PC-3 (cell line): ENCODE measurements around the gene ADAMTS3. TPM values are rescaled to one million over a fixed set of nuclear protein-coding genes. Genes with fewer than 3 reads are reported as not detected.

Experiments used
- ATAC-seq: fragments of 200-7000 bp; cut with Tn5 transposase; 2 replicates; pipeline ENCODE4 v1.9.1; 2020; ENCODE audit warnings: mild to moderate bottlenecking, moderate library complexity
- BruUV-seq: library from RNA; stranded (reverse); fragments of 400-500 nt; replicated peaks from 2 replicates; lab custom pipeline; 2021; lab: Mats Ljungman, UMichigan
- CTCF ChIA-PET: fragments of 300-600 bp; sonication (Branson Sonifier 250); formaldehyde crosslinking; loops from one replicate; lab custom pipeline; 2022; ENCODE audit warnings: antibody characterized with exemption; lab: Charles Lee
- POLR2A ChIA-PET: fragments of 300-600 bp; sonication (Branson Sonifier 250); formaldehyde crosslinking; loops from one replicate; lab custom pipeline; 2022; ENCODE audit warnings: antibody characterized with exemption; ENCODE audit not compliant: unreplicated experiment; lab: Charles Lee
- DNase-seq: peaks from one replicate; pipeline ENCODE4 v3.0.0-alpha.2; 2015
- H2AFZ ChIP-seq: fragments of 300-600 bp; sonication (generic); 2 replicates; pipeline ENCODE4 v1.6.0; 2016; ENCODE audit warnings: antibody characterized with exemption, low read length
- H3F3A ChIP-seq: fragments of 300-600 bp; sonication (generic); one replicate; pipeline ENCODE4 v1.6.0; 2017; ENCODE audit warnings: antibody characterized with exemption, low read length, control low read depth, mild to moderate bottlenecking; ENCODE audit not compliant: unreplicated experiment
- H3K27ac ChIP-seq: fragments of 300-600 bp; sonication (generic); 2 replicates; pipeline ENCODE4 v1.5.1; 2016; ENCODE audit warnings: mild to moderate bottlenecking, low read length
- H3K27me3 ChIP-seq: fragments of 300-600 bp; sonication (generic); 2 replicates; pipeline ENCODE4 v1.6.1; 2016; ENCODE audit warnings: low read length, mixed read lengths
- H3K36me3 ChIP-seq: fragments of 300-600 bp; sonication (generic); 2 replicates; pipeline ENCODE4 v1.6.1; 2016; ENCODE audit warnings: low read depth, mixed run types, low read length, mixed read lengths
- H3K4me1 ChIP-seq: fragments of 300-600 bp; sonication (generic); 2 replicates; pipeline ENCODE4 v1.5.1; 2016; ENCODE audit warnings: low read length; ENCODE audit not compliant: insufficient read depth
- H3K4me2 ChIP-seq: fragments of 300-600 bp; sonication (generic); 2 replicates; pipeline ENCODE4 v1.6.0; 2016; ENCODE audit warnings: low read length
- H3K4me3 ChIP-seq: fragments of 300-600 bp; sonication (generic); 2 replicates; pipeline ENCODE4 v1.5.1; 2016; ENCODE audit warnings: mild to moderate bottlenecking, low read length, mixed read lengths
- H3K79me2 ChIP-seq: fragments of 300-600 bp; sonication (generic); 2 replicates; pipeline ENCODE4 v1.6.1; 2017; ENCODE audit warnings: low read length, mixed read lengths
- H3K9ac ChIP-seq: fragments of 300-600 bp; sonication (generic); 2 replicates; pipeline ENCODE4 v1.6.0; 2016; ENCODE audit warnings: mild to moderate bottlenecking, low read length
- H3K9me2 ChIP-seq: fragments of 300-600 bp; sonication (generic); replicated peaks from 2 replicates; pipeline ENCODE4 v1.6.1; 2016; ENCODE audit warnings: mixed run types, low read length, mixed read lengths
- H3K9me3 ChIP-seq: fragments of 300-600 bp; sonication (generic); 2 replicates; pipeline ENCODE4 v1.6.1; 2016; ENCODE audit warnings: low read length, mixed read lengths
- H4K20me1 ChIP-seq: fragments of 300-600 bp; sonication (generic); 2 replicates; pipeline ENCODE4 v1.6.1; 2016; ENCODE audit warnings: low read length, mixed read lengths
- CTCF ChIP-seq: fragments of 300-600 bp; sonication (generic); conservative IDR thresholded peaks from 2 replicates; pipeline ENCODE4 v1.5.1; 2017; ENCODE audit warnings: antibody characterized with exemption, low read depth, mild to moderate bottlenecking, low read length
- EZH2 ChIP-seq: fragments of 300-600 bp; sonication (generic); IDR thresholded peaks from one replicate; pipeline ENCODE4 v1.6.1; 2017; ENCODE audit warnings: antibody characterized with exemption, mild to moderate bottlenecking, low read length; ENCODE audit not compliant: unreplicated experiment
- EZH2phosphoT487 ChIP-seq: fragments of 300-600 bp; sonication (generic); IDR thresholded peaks from 2 replicates; pipeline ENCODE4 v1.6.1; 2018; ENCODE audit warnings: mild to moderate bottlenecking, antibody characterized with exemption, low read length, borderline replicate concordance
- intact Hi-C: fragments of 100-400 bp; cut with micrococcal nuclease; formaldehyde crosslinking; loops from 2 replicates; pipeline ENCODE4 v1.9.0; 2023
- total RNA-seq: library from RNA; depleted of rRNA; stranded (reverse); fragments of >200 nt; gene quantifications from 2 replicates; pipeline ENCODE4 v1.2.3, GENCODE V29; 2014

Gene ADAMTS3
- total RNA-seq, 1 experiment from 2014 or later = 3.5 TPM

DNA sequence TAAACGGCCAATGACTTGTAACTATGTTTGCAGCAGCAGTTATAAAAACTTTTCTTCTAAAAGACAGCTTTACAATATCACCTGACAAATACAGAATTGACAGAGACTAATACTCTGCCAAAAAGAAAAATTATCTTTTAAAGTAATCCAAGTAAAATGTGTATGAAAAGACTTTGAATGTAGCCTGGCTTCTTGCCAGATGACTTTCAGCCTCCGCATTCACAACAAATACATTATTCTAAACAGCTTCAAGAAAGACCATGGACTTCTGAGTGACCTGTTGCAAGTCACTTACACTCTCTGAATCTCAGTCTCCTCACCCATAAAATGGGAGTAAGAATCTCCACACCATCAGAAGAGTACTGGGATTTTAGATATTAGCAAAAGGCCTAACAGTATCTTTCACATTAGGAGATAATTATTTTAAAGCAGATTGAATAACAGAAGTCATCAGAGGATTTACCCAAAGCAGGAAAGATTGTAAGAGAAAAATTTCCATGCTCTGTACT lies 2.5 kb downstream of the ADAMTS3 start:
- H3K4me3 ChIP-seq = peak overlapping the region; percentile 92; the same call in 1 of the 2 replicates
- BruUV-seq = no TSS peak
- 0 out of 2 replicates have a peak overlapping the region, but pooled peaks have one; percentile 95 for H2AFZ ChIP-seq
- H3K36me3 ChIP-seq = no peaks in the 10 kb centered on the region
- H3K4me2 ChIP-seq = peak overlapping the region; percentile 100
- H3K9me2 ChIP-seq = no peaks in the 10 kb centered on the region
- H3K27ac ChIP-seq = no peak overlapping the region
- H3K79me2 ChIP-seq = no peaks in the 10 kb centered on the region
- H3K4me1 ChIP-seq = peaks cover 36% of the 10 kb centered on the region
- H3F3A ChIP-seq = no peaks in the 10 kb centered on the region
- intact Hi-C loops = loop anchor here (2.0 kb wide), 2 partner anchors 62 to 242 kb away; no protein-coding TSS in a partner anchor
- H3K9ac ChIP-seq = no peak overlapping the region
- no peaks in the 10 kb centered on the region for H3K9me3 ChIP-seq
- DNase-seq = no peak
- no peak for TF ChIP-seq EZH2phosphoT487
- TF ChIP-seq EZH2 = no peak
- TF ChIP-seq CTCF = no peak
- no peaks in the 10 kb centered on the region for H3K27me3 ChIP-seq
- CTCF ChIA-PET = interaction anchor here (1.6 kb wide), 1 partner anchor 12 kb away, joined by 8 read pairs; no protein-coding TSS in a partner anchor
- no peaks in the 10 kb centered on the region for H4K20me1 ChIP-seq
- POLR2A ChIA-PET = no interaction called here
- ATAC-seq = no peak

GRCh38 chr4:72564789-72565188 lies 4.2 kb downstream of the ADAMTS3 start:
- DNase-seq (no peak), ATAC-seq (no peak)
- TF ChIP-seq EZH2phosphoT487 (no peak), EZH2 (no peak), CTCF (no peak)
- Histone ChIP-seq H3K27ac (no peak overlapping the region), H3K36me3 (no peaks in the 10 kb centered on the region), H3K9ac (no peak overlapping the region), H3K27me3 (no peaks in the 10 kb centered on the region), H3K9me3 (no peaks in the 10 kb centered on the region), H3K9me2 (no peaks in the 10 kb centered on the region), H4K20me1 (no peaks in the 10 kb centered on the region), H3F3A (no peaks in the 10 kb centered on the region), H3K4me3 (no peak overlapping the region), H3K79me2 (no peaks in the 10 kb centered on the region), H3K4me2 (no peak overlapping the region), H3K4me1 (peaks cover 31% of the 10 kb centered on the region), H2AFZ (no peak overlapping the region)
- intact Hi-C loops = no loop called here
- ChIA-PET POLR2A (no interaction called here), CTCF (no interaction called here)
- no TSS peak for BruUV-seq

DNA sequence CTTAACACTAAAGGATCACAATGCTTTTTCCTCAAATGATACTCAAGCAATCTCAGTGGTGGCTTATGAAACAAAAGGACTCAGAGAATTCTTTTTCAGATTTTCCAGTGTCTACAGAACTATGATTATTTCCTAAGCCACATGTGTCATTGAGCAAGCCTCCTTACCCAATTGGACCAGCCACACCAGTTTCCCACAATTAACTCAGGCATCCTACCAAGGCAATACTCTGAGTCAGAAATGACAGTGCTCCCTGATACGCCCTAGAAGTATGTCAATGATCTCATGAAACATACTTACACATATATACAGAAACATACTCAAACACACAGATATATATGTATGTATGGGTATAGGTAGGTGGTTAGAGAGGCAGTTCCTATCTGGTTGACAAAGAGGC lies 4.8 kb downstream of the ADAMTS3 start:
- intact Hi-C loops = no loop called here
- Histone ChIP-seq H3K36me3 (no peaks in the 10 kb centered on the region), H3K27ac (peak overlapping the region; percentile 20), H3K27me3 (no peaks in the 10 kb centered on the region), H3K9me3 (no peaks in the 10 kb centered on the region), H3K4me2 (0 out of 2 replicates have a peak overlapping the region, but pooled peaks have one; percentile 14), H3K79me2 (no peaks in the 10 kb centered on the region), H3K9me2 (no peaks in the 10 kb centered on the region), H3F3A (no peaks in the 10 kb centered on the region), H2AFZ (no peak overlapping the region), H3K4me1 (peaks cover 30% of the 10 kb centered on the region), H3K4me3 (no peak overlapping the region), H3K9ac (no peak overlapping the region), H4K20me1 (no peaks in the 10 kb centered on the region)
- ChIA-PET CTCF (no interaction called here), POLR2A (no interaction called here)
- DNase-seq = peak; percentile 83
- no peak for ATAC-seq
- no peak for TF ChIP-seq EZH2
- TF ChIP-seq EZH2phosphoT487 = no peak
- no peak for TF ChIP-seq CTCF
- no TSS peak for BruUV-seq
